SK-N-SH treated with all-trans-retinoic acid at 6 μM for 48 hours (cell line): Measurements from ENCODE around the gene NCAPG2.

ENCODE experiments used
- ATAC-seq: fragments of 200-7000 bp; cut with Tn5 transposase; 3 replicates; pipeline ENCODE4 v1.9.1; 2020; ENCODE audit warnings: mild to moderate bottlenecking, moderate library complexity
- ARNTL ChIP-seq: fragments of 450-650 bp; formaldehyde crosslinking; IDR thresholded peaks from 2 replicates; pipeline ENCODE4 v1.5.0; 2020; ENCODE audit warnings: low read depth, mild to moderate bottlenecking, moderate library complexity, borderline replicate concordance
- BACH2 ChIP-seq: fragments of 250-450 bp; sonication (Bioruptor Pico); IDR thresholded peaks from 2 replicates; pipeline ENCODE4 v1.9.0; 2021; ENCODE audit warnings: mild to moderate bottlenecking, borderline replicate concordance
- CREB5 ChIP-seq: fragments of 250-450 bp; sonication (Bioruptor Pico); IDR thresholded peaks from 2 replicates; pipeline ENCODE4 v1.5.1; 2020; ENCODE audit warnings: low read depth, mild to moderate bottlenecking, moderate library complexity
- CSDC2 ChIP-seq: fragments of 250-450 bp; sonication (Bioruptor Pico); IDR thresholded peaks from 2 replicates; pipeline ENCODE4 v1.5.0; 2020; ENCODE audit warnings: mild to moderate bottlenecking, moderate library complexity
- ESRRG ChIP-seq: fragments of 250-450 bp; sonication (Bioruptor Pico); IDR thresholded peaks from 2 replicates; pipeline ENCODE4 v1.6.1; 2021; ENCODE audit warnings: mild to moderate bottlenecking
- GLIS3 ChIP-seq: fragments of 250-450 bp; sonication (Bioruptor Pico); IDR thresholded peaks from 2 replicates; pipeline ENCODE4 v1.5.0; 2020; ENCODE audit warnings: mild to moderate bottlenecking, moderate library complexity
- PPARA ChIP-seq: fragments of 250-450 bp; sonication (Bioruptor Pico); IDR thresholded peaks from 2 replicates; pipeline ENCODE4 v1.5.0; 2020; ENCODE audit warnings: mild to moderate bottlenecking, borderline replicate concordance
- RARB ChIP-seq: fragments of 250-450 bp; sonication (Bioruptor Pico); IDR thresholded peaks from 2 replicates; pipeline ENCODE4 v1.8.0; 2021; ENCODE audit warnings: mild to moderate bottlenecking, moderate library complexity
- SNAI2 ChIP-seq: fragments of 250-450 bp; sonication (Bioruptor Pico); IDR thresholded peaks from 2 replicates; pipeline ENCODE4 v1.5.0; 2020; ENCODE audit warnings: mild to moderate bottlenecking, moderate library complexity
- TCF4 ChIP-seq: fragments of 250-450 bp; sonication (Bioruptor Pico); IDR thresholded peaks from 2 replicates; pipeline ENCODE4 v1.8.0; 2021; ENCODE audit warnings: mild to moderate bottlenecking, moderate library complexity, borderline replicate concordance
- TOX ChIP-seq: fragments of 250-450 bp; sonication (Bioruptor Pico); IDR thresholded peaks from 2 replicates; pipeline ENCODE4 v1.8.0; 2021; ENCODE audit warnings: mild to moderate bottlenecking, moderate library complexity, borderline replicate concordance
- TSHZ2 ChIP-seq: fragments of 250-450 bp; sonication (Bioruptor Pico); IDR thresholded peaks from 2 replicates; pipeline ENCODE4 v1.5.0; 2020; ENCODE audit warnings: mild to moderate bottlenecking, moderate library complexity
- ZC3H10 ChIP-seq: fragments of 250-450 bp; sonication (Bioruptor Pico); IDR thresholded peaks from 2 replicates; pipeline ENCODE4 v1.5.1; 2021; ENCODE audit warnings: mild to moderate bottlenecking, moderate library complexity
- ZFP3 ChIP-seq: fragments of 250-450 bp; sonication (Bioruptor Pico); IDR thresholded peaks from 2 replicates; pipeline ENCODE4 v1.5.0; 2020; ENCODE audit warnings: mild to moderate bottlenecking, moderate library complexity
- ZFP30 ChIP-seq: fragments of 450-650 bp; formaldehyde crosslinking; IDR thresholded peaks from 2 replicates; pipeline ENCODE4 v1.5.0; 2022; ENCODE audit warnings: mild to moderate bottlenecking, moderate library complexity
- ZNF565 ChIP-seq: fragments of 450-650 bp; formaldehyde crosslinking; conservative IDR thresholded peaks from 2 replicates; pipeline ENCODE4 v1.5.0; 2020; ENCODE audit warnings: low read depth, mild to moderate bottlenecking, moderate library complexity
- ZNF70 ChIP-seq: fragments of 450-650 bp; formaldehyde crosslinking; IDR thresholded peaks from 2 replicates; pipeline ENCODE4 v1.5.0; 2020; ENCODE audit warnings: mild to moderate bottlenecking, moderate library complexity
- ZNF8 ChIP-seq: fragments of 450-650 bp; formaldehyde crosslinking; IDR thresholded peaks from 2 replicates; pipeline ENCODE4 v1.5.0; 2020; ENCODE audit warnings: mild to moderate bottlenecking, moderate library complexity
- TF ChIP-seq, protein P1 (sequence below): fragments of 250-450 bp; sonication (Bioruptor Pico); IDR thresholded peaks from 2 replicates; pipeline ENCODE4 v1.5.1; 2021; ENCODE audit warnings: mild to moderate bottlenecking, moderate library complexity
- TF ChIP-seq, protein P2 (sequence below): fragments of 250-450 bp; sonication (Bioruptor Pico); IDR thresholded peaks from 2 replicates; pipeline ENCODE4 v1.8.0; 2020; ENCODE audit warnings: mild to moderate bottlenecking, moderate library complexity, borderline replicate concordance
- TF ChIP-seq, protein P3 (sequence below): fragments of 250-450 bp; sonication (Bioruptor Pico); IDR thresholded peaks from 2 replicates; pipeline ENCODE4 v1.8.0; 2021; ENCODE audit warnings: low read depth, mild to moderate bottlenecking, moderate library complexity, borderline replicate concordance

Gene NCAPG2

DNA sequence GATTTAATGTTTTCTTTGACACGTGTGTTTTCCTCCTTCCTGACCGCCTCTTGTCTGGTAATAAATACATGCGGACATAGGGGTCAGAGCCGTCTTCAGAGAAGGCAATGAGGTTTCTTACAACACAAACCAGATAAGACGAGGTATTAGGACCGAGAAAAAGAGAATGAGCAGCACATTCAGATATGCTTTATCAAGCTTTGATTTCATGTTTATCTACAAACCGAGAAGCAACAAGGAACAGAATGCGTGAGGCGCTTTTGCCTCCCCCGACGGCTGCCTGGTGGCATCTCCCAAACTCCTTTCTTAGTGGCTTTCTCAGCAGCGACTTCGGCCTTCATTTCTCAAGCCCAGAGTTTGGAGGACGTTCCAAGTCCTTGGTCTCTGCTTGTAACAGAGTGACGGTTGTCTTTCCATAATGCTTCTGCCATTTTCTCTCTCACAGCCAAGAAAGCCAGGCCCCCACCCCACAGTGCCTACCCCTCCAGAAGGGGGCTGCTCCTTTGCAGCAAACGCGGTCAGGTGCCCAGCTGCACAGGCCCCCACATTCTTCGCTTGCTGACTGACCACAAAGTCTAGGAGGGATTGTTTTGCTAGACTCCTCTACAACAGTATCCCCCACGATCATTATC lies 32.6 kb upstream of the NCAPG2 start:
- TF ChIP-seq, protein P1, sequence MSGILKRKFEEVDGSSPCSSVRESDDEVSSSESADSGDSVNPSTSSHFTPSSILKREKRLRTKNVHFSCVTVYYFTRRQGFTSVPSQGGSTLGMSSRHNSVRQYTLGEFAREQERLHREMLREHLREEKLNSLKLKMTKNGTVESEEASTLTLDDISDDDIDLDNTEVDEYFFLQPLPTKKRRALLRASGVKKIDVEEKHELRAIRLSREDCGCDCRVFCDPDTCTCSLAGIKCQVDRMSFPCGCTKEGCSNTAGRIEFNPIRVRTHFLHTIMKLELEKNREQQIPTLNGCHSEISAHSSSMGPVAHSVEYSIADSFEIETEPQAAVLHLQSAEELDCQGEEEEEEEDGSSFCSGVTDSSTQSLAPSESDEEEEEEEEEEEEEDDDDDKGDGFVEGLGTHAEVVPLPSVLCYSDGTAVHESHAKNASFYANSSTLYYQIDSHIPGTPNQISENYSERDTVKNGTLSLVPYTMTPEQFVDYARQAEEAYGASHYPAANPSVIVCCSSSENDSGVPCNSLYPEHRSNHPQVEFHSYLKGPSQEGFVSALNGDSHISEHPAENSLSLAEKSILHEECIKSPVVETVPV (CRISPR knock-in tag) = no peak
- TF ChIP-seq ZNF8 (CRISPR knock-in tag) = no peak
- TF ChIP-seq, protein P2, sequence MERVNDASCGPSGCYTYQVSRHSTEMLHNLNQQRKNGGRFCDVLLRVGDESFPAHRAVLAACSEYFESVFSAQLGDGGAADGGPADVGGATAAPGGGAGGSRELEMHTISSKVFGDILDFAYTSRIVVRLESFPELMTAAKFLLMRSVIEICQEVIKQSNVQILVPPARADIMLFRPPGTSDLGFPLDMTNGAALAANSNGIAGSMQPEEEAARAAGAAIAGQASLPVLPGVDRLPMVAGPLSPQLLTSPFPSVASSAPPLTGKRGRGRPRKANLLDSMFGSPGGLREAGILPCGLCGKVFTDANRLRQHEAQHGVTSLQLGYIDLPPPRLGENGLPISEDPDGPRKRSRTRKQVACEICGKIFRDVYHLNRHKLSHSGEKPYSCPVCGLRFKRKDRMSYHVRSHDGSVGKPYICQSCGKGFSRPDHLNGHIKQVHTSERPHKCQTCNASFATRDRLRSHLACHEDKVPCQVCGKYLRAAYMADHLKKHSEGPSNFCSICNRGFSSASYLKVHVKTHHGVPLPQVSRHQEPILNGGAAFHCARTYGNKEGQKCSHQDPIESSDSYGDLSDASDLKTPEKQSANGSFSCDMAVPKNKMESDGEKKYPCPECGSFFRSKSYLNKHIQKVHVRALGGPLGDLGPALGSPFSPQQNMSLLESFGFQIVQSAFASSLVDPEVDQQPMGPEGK (CRISPR knock-in tag) = no peak
- TF ChIP-seq ZNF565 (CRISPR knock-in tag) = no peak
- TF ChIP-seq BACH2 (CRISPR knock-in tag) = no peak
- TF ChIP-seq ZC3H10 (CRISPR knock-in tag) = no peak
- TF ChIP-seq SNAI2 (CRISPR knock-in tag) = no peak
- TF ChIP-seq TCF4 (CRISPR knock-in tag) = no peak
- no peak for TF ChIP-seq GLIS3 (CRISPR knock-in tag)
- TF ChIP-seq, protein P3, sequence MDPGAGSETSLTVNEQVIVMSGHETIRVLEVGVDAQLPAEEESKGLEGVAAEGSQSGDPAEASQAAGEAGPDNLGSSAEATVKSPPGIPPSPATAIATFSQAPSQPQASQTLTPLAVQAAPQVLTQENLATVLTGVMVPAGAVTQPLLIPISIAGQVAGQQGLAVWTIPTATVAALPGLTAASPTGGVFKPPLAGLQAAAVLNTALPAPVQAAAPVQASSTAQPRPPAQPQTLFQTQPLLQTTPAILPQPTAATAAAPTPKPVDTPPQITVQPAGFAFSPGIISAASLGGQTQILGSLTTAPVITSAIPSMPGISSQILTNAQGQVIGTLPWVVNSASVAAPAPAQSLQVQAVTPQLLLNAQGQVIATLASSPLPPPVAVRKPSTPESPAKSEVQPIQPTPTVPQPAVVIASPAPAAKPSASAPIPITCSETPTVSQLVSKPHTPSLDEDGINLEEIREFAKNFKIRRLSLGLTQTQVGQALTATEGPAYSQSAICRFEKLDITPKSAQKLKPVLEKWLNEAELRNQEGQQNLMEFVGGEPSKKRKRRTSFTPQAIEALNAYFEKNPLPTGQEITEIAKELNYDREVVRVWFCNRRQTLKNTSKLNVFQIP (CRISPR knock-in tag) = no peak
- no peak for TF ChIP-seq RARB (CRISPR knock-in tag)
- TF ChIP-seq PPARA (CRISPR knock-in tag) = no peak
- TF ChIP-seq CREB5 (CRISPR knock-in tag) = no peak

GRCh38 chr7:158735935-158736334 lies 31.3 kb upstream of the NCAPG2 start:
- no peak for ATAC-seq
- TF ChIP-seq ZNF8 (CRISPR knock-in tag) (no peak), ZNF565 (CRISPR knock-in tag) (no peak), ZC3H10 (CRISPR knock-in tag) (no peak), PPARA (CRISPR knock-in tag) (no peak), ARNTL (CRISPR knock-in tag) (no peak)

More for the DNA sequence above, 32.6 kb upstream of the NCAPG2 start:
- ATAC-seq = no peak

GRCh38 chr7:158734861-158735260 lies 30.3 kb upstream of the NCAPG2 start:
- no peak for ATAC-seq
- no peak for TF ChIP-seq GLIS3 (CRISPR knock-in tag)
- TF ChIP-seq ESRRG (CRISPR knock-in tag) = no peak
- TF ChIP-seq ZNF8 (CRISPR knock-in tag) = no peak
- no peak for TF ChIP-seq CSDC2 (CRISPR knock-in tag)
- TF ChIP-seq RARB (CRISPR knock-in tag) = no peak
- TF ChIP-seq PPARA (CRISPR knock-in tag) = no peak
- TF ChIP-seq, protein P1 (CRISPR knock-in tag) = no peak
- TF ChIP-seq ZNF565 (CRISPR knock-in tag) = no peak
- TF ChIP-seq ZFP30 (CRISPR knock-in tag) = no peak
- TF ChIP-seq ARNTL (CRISPR knock-in tag) = no peak
- TF ChIP-seq TSHZ2 (CRISPR knock-in tag) = no peak
- no peak for TF ChIP-seq ZNF70
- no peak for TF ChIP-seq TOX
- TF ChIP-seq TCF4 (CRISPR knock-in tag) = no peak
- TF ChIP-seq, protein P2 (CRISPR knock-in tag) = no peak
- TF ChIP-seq ZFP3 = no peak
- no peak for TF ChIP-seq SNAI2 (CRISPR knock-in tag)
- no peak for TF ChIP-seq BACH2 (CRISPR knock-in tag)
- TF ChIP-seq, protein P3 (CRISPR knock-in tag) = no peak
